Esophagus mucosa (tissue), 1 donor: ENCODE measurements around the gene CASP8. TPM values are rescaled to one million over a fixed set of nuclear protein-coding genes. Genes with fewer than 3 reads are reported as not detected.
A peak's percentile ranks its signal among the peaks of the same experiment; 100 is the strongest.
"Not testable (repeated sequence)": the region's sequence is repeated elsewhere in the genome, so short reads cannot be mapped to it uniquely, and the experiment has no call there.

Experiments
- ATAC-seq: fragments of 200-7000 bp; cut with Tn5 transposase; one replicate; pipeline ENCODE4 v1.9.1; 2020
- total RNA-seq: library from RNA; stranded (reverse); gene quantifications from one replicate; pipeline ENCODE4 v1.2.4, GENCODE V29; 2023
- donor health status: DM: yes; HTN: yes; CAD: no.

CASP8 gene
- 22.5 TPM for total RNA-seq

- ATAC-seq: peak; percentile 50
Observed at GRCh38 chr2:201260302-201260800, at the start of gene CASP8. Gene CASP8 (plus strand): TSS chr2:201260536. CDS start chr2:201266487, 5,951 bp downstream.

- no peak for ATAC-seq
Observed at GRCh38 chr2:201215963-201216362, 44.4 kb upstream of the CASP8 start.

- ATAC-seq: no peak
Observed at GRCh38 chr2:201216918-201217317, 43.4 kb upstream of the CASP8 start.

- peak; percentile 52 for ATAC-seq
Observed at GRCh38 chr2:201218780-201219179, 41.6 kb upstream of the CASP8 start.

GRCh38 chr2:201219328-201220096 lies 40.8 kb upstream of the CASP8 start:
- ATAC-seq: no peak

GRCh38 chr2:201220102-201220570 lies 40.2 kb upstream of the CASP8 start:
- ATAC-seq: no peak

GRCh38 chr2:201223089-201224073 lies 37.0 kb upstream of the CASP8 start:
- no peak for ATAC-seq

- no peak for ATAC-seq
Observed at GRCh38 chr2:201228271-201228911, 31.9 kb upstream of the CASP8 start.

- ATAC-seq: no peak
Observed at GRCh38 chr2:201228912-201229290, 31.4 kb upstream of the CASP8 start.

GRCh38 chr2:201231781-201232466 lies 28.4 kb upstream of the CASP8 start:
- ATAC-seq: peak; percentile 90

GRCh38 chr2:201232467-201232815 lies 27.9 kb upstream of the CASP8 start:
- ATAC-seq: no peak

- peak; percentile 95 for ATAC-seq
Observed at GRCh38 chr2:201233192-201233811, 27.0 kb upstream of the CASP8 start.

GRCh38 chr2:201233812-201234662 lies 26.3 kb upstream of the CASP8 start:
- ATAC-seq: no peak

- no peak for ATAC-seq
Observed at GRCh38 chr2:201234663-201235135, 25.6 kb upstream of the CASP8 start.

- ATAC-seq: no peak
Observed at GRCh38 chr2:201235860-201236811, 24.2 kb upstream of the CASP8 start.

GRCh38 chr2:201237486-201238123 lies 22.7 kb upstream of the CASP8 start:
- no peak for ATAC-seq

GRCh38 chr2:201239167-201239935 lies 21.0 kb upstream of the CASP8 start:
- ATAC-seq: not testable (repeated sequence)
